Brain microvascular endothelial cell (primary cell): ENCODE measurements around the gene SOCS1.

Experiments used
- DNase-seq: peaks from one replicate; pipeline ENCODE4 v3.0.0-alpha.2; 2020
- H3K27ac ChIP-seq: fragments of 250-450 bp; sonication (Bioruptor Pico); 2 replicates; pipeline ENCODE4 v1.5.1; 2020; ENCODE audit warnings: mild to moderate bottlenecking, moderate library complexity
- H3K27me3 ChIP-seq: fragments of 250-450 bp; sonication (Bioruptor Pico); replicated peaks from 2 replicates; pipeline ENCODE4 v1.5.1; 2020; ENCODE audit warnings: mild to moderate bottlenecking
- H3K36me3 ChIP-seq: fragments of 250-450 bp; sonication (Bioruptor Pico); replicated peaks from 2 replicates; pipeline ENCODE4 v1.5.1; 2020; ENCODE audit warnings: mild to moderate bottlenecking
- H3K4me3 ChIP-seq: 2 replicates; pipeline ENCODE4 v1.5.1; 2011; ENCODE audit warnings: low read depth, mild to moderate bottlenecking, control low read depth, low read length, moderate library complexity
- CTCF ChIP-seq: IDR thresholded peaks from 2 replicates; pipeline ENCODE4 v1.5.1; 2011; ENCODE audit warnings: low read depth, mild to moderate bottlenecking, moderate library complexity, low read length, control low read depth, inconsistent platforms; ENCODE audit errors: missing control alignments
- in situ Hi-C: cut with HindIII; loops from 2 replicates; pipeline ENCODE4 v1.10.0; 2017; ENCODE audit warnings: low sequenced_read_pairs, low pct_ligation_motif_present

SOCS1 gene

GRCh38 chr16:11264155-11264832 lies 8.3 kb upstream of the SOCS1 start:
- H3K4me3 ChIP-seq = no peak overlapping the region
- no peak for DNase-seq
- in situ Hi-C loops = no loop called here
- no peaks in the 10 kb centered on the region for H3K36me3 ChIP-seq
- H3K27me3 ChIP-seq = no peaks in the 10 kb centered on the region
- H3K27ac ChIP-seq = no peak overlapping the region
- no peak for TF ChIP-seq CTCF

- in situ Hi-C loops = no loop called here
- TF ChIP-seq CTCF = no peak
- no peaks in the 10 kb centered on the region for H3K27me3 ChIP-seq
- H3K4me3 ChIP-seq = no peak overlapping the region
- no peak for DNase-seq
- no peaks in the 10 kb centered on the region for H3K36me3 ChIP-seq
- H3K27ac ChIP-seq = no peak overlapping the region
Observed at GRCh38 chr16:11263737-11264136, 7.7 kb upstream of the SOCS1 start.

GRCh38 chr16:11262915-11263314 lies 6.9 kb upstream of the SOCS1 start:
- Histone ChIP-seq H3K27ac (no peak overlapping the region), H3K36me3 (no peaks in the 10 kb centered on the region), H3K27me3 (no peaks in the 10 kb centered on the region), H3K4me3 (no peak overlapping the region)
- no peak for TF ChIP-seq CTCF
- no peak for DNase-seq
- in situ Hi-C loops = no loop called here

- Histone ChIP-seq H3K4me3 (no peak overlapping the region), H3K36me3 (no peaks in the 10 kb centered on the region), H3K27ac (no peak overlapping the region), H3K27me3 (no peaks in the 10 kb centered on the region)
- no peak for DNase-seq
- TF ChIP-seq CTCF = no peak
- in situ Hi-C loops = no loop called here
Observed at GRCh38 chr16:11260596-11260966, 4.6 kb upstream of the SOCS1 start.

- TF ChIP-seq CTCF = no peak
- in situ Hi-C loops = no loop called here
- H3K27ac ChIP-seq = no peak overlapping the region
Observed at GRCh38 chr16:11259655-11260595, 3.9 kb upstream of the SOCS1 start.

More at GRCh38 chr16:11259655-11260595, 3.9 kb upstream of the SOCS1 start:
- no peak overlapping the region for H3K4me3 ChIP-seq
- DNase-seq = no peak
- H3K36me3 ChIP-seq = no peaks in the 10 kb centered on the region
- H3K27me3 ChIP-seq = no peaks in the 10 kb centered on the region
